BJ (cell line): Measurements from ENCODE around the gene PFKFB2. TPM values are rescaled to one million over a fixed set of nuclear protein-coding genes. Genes with fewer than 3 reads are reported as not detected.

ENCODE experiments used
- CTCF ChIA-PET: fragments of 350-600 bp; formaldehyde crosslinking; extraction: SDS; loops from one replicate; lab custom pipeline; 2021; ENCODE audit warnings: antibody characterized with exemption, inconsistent platforms; lab: Yijun Ruan, JAX
- POLR2A ChIA-PET: fragments of 300-600 bp; sonication (Branson Sonifier 250); formaldehyde crosslinking; extraction: SDS; loops from one replicate; lab custom pipeline; 2021; ENCODE audit warnings: antibody characterized with exemption; lab: Charles Lee
- DNase-seq: peaks from one replicate; pipeline ENCODE4 v3.0.0-alpha.2; 2011; ENCODE audit warnings: low read depth
- H3K27me3 ChIP-seq: 2 replicates; pipeline ENCODE4 v1.6.0; 2011; ENCODE audit warnings: low read length; ENCODE audit not compliant: control insufficient read depth, insufficient read depth
- H3K36me3 ChIP-seq: 2 replicates; pipeline ENCODE4 v1.5.1; 2011; ENCODE audit warnings: low read length; ENCODE audit not compliant: control insufficient read depth, insufficient read depth
- H3K4me3 ChIP-seq: 2 replicates; pipeline ENCODE4 v1.5.1; 2011; ENCODE audit warnings: low read depth, mild to moderate bottlenecking, control low read depth, low read length
- polyA plus RNA-seq: library from polyadenylated mRNA; depleted of rRNA; stranded (reverse); fragments of >200 nt; gene quantifications from 2 replicates; pipeline ENCODE4 v1.2.3, GENCODE V29; 2011
- TF ChIP-seq, protein P1 (sequence below): IDR thresholded peaks from 2 replicates; pipeline ENCODE4 v1.5.1; 2011; ENCODE audit warnings: low read depth, mild to moderate bottlenecking, control low read depth, inconsistent platforms, low read length, moderate library complexity; ENCODE audit not compliant: insufficient read depth

Gene PFKFB2
- polyA plus RNA-seq, 1 experiment = 1.5 TPM

DNA sequence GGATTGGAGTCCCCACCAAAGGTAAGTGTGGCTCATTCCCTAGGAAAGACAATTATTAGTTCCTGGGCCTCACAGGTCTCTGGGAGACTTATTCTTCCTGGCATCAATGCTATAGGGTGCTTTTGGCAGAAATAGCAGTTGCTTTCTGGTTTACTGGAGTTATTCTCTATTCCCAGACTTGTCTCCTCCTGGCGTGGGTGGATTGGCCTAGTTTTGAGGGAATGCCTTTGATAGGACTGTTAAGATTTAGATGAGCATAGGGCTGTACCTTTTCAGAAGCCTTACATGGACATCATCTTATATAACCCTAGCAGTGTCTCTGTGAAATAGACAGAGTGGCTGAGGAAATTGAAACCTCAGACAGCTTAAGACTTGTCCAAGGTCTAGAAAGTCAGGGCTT is 9.0 kb downstream of the PFKFB2 start:
- POLR2A ChIA-PET = no interaction called here
- Histone ChIP-seq H3K27me3 (no peaks in the 10 kb centered on the region), H3K4me3 (no peak overlapping the region), H3K36me3 (no peaks in the 10 kb centered on the region)
- TF ChIP-seq, protein P1, sequence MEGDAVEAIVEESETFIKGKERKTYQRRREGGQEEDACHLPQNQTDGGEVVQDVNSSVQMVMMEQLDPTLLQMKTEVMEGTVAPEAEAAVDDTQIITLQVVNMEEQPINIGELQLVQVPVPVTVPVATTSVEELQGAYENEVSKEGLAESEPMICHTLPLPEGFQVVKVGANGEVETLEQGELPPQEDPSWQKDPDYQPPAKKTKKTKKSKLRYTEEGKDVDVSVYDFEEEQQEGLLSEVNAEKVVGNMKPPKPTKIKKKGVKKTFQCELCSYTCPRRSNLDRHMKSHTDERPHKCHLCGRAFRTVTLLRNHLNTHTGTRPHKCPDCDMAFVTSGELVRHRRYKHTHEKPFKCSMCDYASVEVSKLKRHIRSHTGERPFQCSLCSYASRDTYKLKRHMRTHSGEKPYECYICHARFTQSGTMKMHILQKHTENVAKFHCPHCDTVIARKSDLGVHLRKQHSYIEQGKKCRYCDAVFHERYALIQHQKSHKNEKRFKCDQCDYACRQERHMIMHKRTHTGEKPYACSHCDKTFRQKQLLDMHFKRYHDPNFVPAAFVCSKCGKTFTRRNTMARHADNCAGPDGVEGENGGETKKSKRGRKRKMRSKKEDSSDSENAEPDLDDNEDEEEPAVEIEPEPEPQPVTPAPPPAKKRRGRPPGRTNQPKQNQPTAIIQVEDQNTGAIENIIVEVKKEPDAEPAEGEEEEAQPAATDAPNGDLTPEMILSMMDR = no peak
- CTCF ChIA-PET = no interaction called here
- no peak for DNase-seq

DNA sequence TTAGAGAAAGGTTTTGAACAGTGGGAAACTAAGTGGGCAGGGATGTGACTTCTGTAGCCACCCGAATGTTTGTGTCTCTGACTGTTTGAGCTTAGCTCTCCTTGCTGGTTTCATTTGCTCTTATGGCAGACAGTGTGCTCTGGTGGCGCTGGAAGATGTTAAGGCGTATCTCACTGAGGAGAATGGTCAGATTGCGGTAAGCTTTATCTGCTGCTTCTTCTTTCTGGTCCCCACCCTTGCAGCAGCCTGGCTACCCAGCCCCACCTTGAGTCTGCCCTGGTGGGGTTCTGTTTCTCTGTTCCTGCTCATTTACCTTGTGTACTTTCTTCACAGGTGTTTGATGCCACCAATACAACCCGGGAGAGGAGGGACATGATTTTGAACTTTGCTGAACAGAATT is 9.9 kb downstream of the PFKFB2 start:
- no peaks in the 10 kb centered on the region for H3K36me3 ChIP-seq
- POLR2A ChIA-PET = no interaction called here
- CTCF ChIA-PET = interaction anchor here (1.0 kb wide), 1 partner anchor 10 kb away, joined by 3 read pairs; no protein-coding TSS in a partner anchor

DNA sequence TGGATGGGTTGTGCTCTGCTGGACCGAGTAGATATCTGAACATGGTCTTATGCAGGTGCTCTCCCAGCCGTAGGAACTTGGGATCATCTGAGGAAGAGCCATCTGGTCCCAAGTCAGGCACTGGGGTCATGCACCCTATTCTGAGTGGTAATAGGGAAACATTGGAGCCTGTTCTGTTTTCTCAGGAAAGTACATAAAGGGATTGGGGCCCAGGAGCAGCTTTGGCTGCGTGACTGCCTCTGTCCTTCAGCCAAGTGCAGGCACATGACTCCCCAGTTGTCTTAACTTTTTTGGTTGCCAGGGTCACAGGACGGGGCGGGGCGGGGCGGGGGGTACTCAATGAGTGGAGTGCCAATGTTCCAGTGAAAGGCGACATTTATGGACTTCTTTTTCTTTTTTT is 11.5 kb downstream of the PFKFB2 start:
- TF ChIP-seq, protein P1 = no peak

More for the DNA sequence above, 9.9 kb downstream of the PFKFB2 start:
- Histone ChIP-seq H3K4me3 (no peak overlapping the region), H3K27me3 (no peaks in the 10 kb centered on the region)
- DNase-seq = no peak
- TF ChIP-seq, protein P1 = no peak

DNA sequence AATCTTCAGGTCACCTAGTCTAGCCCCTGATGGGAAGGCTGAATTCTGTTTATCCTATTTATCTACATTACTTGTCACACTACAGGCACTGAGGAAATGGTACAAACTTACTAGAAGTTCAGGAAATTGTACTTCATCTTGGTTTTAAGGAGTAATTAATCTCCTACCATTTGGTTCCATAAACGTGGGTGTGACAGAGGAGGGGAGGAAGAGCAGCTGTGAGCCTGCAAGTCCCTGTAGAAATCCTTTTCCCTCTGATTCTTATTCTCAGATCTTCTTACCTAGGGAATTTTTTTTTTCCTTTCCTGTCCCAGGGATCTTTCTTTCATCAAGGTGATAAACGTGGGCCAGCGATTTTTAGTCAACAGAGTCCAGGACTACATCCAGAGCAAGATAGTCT is 14.1 kb downstream of the PFKFB2 start:
- no peaks in the 10 kb centered on the region for H3K27me3 ChIP-seq
- no peaks in the 10 kb centered on the region for H3K36me3 ChIP-seq
- ChIA-PET POLR2A (no interaction called here), CTCF (interaction anchor here (0.9 to 1.1 kb wide), 2 partner anchors 8 to 17 kb away, joined by 3 to 5 read pairs; partner anchors contain the start of gene YOD1)
- TF ChIP-seq, protein P1 = no peak
- no peak overlapping the region for H3K4me3 ChIP-seq
- DNase-seq = no peak

More for the DNA sequence above, 11.5 kb downstream of the PFKFB2 start:
- no peak for DNase-seq
- POLR2A ChIA-PET = no interaction called here
- Histone ChIP-seq H3K27me3 (no peaks in the 10 kb centered on the region), H3K4me3 (no peak overlapping the region), H3K36me3 (no peaks in the 10 kb centered on the region)
- CTCF ChIA-PET = no interaction called here

DNA sequence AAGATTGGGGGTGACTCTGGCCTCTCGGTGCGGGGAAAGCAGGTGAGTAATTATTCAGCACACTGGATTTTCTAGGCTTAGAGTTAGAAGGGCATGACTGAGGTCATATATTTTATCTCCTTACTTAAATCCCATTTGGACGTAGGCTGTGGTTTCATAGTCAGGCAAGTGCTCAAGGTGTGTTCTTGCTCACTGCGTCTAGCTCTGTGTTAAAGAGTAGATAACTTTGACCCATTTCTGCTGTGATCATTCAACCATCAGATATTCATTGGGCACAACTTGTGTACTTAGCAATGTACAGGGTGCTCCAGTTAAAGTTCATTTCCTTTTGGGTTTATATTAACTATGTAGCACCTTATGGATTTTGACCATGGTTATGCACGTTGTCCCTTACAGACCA is 14.6 kb downstream of the PFKFB2 start:
- Histone ChIP-seq H3K36me3 (no peaks in the 10 kb centered on the region), H3K27me3 (no peaks in the 10 kb centered on the region), H3K4me3 (no peak overlapping the region)
- ChIA-PET POLR2A (no interaction called here), CTCF (interaction anchor here (0.9 to 1.1 kb wide), 2 partner anchors 8 to 17 kb away, joined by 3 to 5 read pairs; partner anchors contain the start of gene YOD1)
- TF ChIP-seq, protein P1 = no peak
- no peak for DNase-seq
